Fibroblast of skin of scalp (primary cell): Measurements from ENCODE around the gene OR8B4.
A peak's percentile ranks its signal among the peaks of the same experiment; 100 is the strongest.
"Not testable (repeated sequence)": the region's sequence is repeated elsewhere in the genome, so short reads cannot be mapped to it uniquely, and the experiment has no call there.

Experiments
- DNase-seq: peaks from one replicate; pipeline ENCODE4 v3.0.0-alpha.2; 2013

Gene OR8B4

DNA sequence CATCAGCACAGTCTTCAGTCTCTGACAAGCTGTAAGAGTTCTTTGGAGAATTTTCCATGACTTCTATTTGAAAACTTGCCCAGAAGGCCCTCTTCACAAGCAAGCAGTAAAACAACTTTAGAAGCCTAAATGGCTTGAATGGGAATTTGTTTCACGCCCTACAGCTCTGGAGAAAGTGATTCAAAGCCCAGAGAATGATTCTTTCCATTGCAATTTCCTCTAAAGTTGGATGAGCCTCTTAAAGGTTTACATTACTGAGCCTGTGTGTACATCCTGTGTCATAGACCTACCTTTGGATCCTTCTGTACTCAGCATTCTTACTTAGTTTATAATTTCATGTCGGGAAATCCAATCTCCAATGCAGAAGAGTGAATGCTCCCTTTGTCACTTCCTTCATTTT lies 19.1 kb downstream of the OR8B4 start:
- DNase-seq = no peak

GRCh38 chr11:124403186-124403585 lies 21.5 kb downstream of the OR8B4 start:
- DNase-seq = not testable (repeated sequence)

- peak; percentile 85 for DNase-seq
These were observed 22.2 kb downstream of the OR8B4 start for GRCh38 chr11:124402326-124402922.

GRCh38 chr11:124398924-124399323 lies 25.7 kb downstream of the OR8B4 start, which contains the start of gene OR8B3:
OR8B3 (minus strand) TSS chr11:124399024; CDS start chr11:124397351, 1,673 bp downstream.
- no peak for DNase-seq

GRCh38 chr11:124396847-124397246 lies 27.8 kb downstream of the OR8B4 start:
- DNase-seq = not testable (repeated sequence)

- peak; percentile 6 for DNase-seq
These were observed 30.3 kb downstream of the OR8B4 start for GRCh38 chr11:124394408-124394807.

DNA sequence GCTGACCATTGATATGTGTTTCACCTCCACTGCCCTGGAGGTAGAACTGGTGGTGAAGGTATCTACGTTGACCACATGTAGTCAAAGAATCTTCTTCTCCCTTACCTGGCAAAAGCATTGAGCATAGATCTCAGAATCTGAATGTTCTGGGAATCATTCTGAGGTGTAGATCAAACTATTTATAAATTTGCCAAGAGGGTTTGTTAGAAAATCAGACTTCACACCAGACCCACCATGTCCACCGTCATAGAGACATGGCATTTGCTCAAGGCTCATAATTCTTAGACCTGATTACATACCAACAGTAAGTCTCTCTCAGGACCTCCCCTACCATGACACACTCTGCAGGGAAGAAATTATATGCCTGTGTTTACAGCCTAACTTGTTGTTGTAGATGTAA lies 40.3 kb downstream of the OR8B4 start, which contains the start of gene OR8B2:
Gene OR8B2, minus strand, starts transcription at position 101 of the 400 bp plus-strand sequence. CDS start 1,156 bp downstream, outside the sequence.
- DNase-seq = no peak

GRCh38 chr11:124382857-124383256 lies 41.8 kb downstream of the OR8B4 start:
- not testable (repeated sequence) for DNase-seq

DNA sequence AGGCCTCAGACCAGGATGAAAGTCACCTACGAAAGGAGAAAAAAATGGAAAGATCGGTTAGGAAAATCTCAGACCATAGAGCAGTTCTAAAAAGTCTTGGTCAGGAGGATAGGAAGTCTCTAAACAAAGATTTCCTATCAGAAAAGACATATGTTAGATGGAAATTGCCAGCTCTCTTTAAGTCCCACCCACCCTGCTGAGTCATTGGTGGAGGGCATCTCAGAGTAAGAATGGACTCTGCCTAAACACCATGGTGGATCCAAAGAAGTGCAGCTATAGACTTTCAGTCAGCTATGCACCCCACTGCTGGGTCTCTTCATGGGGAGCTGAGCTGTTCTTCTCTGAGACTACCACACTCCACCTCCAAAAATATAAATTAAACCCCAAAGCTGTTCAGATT lies 44.1 kb downstream of the OR8B4 start:
- no peak for DNase-seq

- no peak for DNase-seq
These were observed 48.4 kb downstream of the OR8B4 start for GRCh38 chr11:124376280-124376679.
